ENCODE data around the gene PKM.

Gene PKM

GRCh38 chr15:72153269-72154000, 77.6 kb downstream of the PKM start:
- no peak for DNase-seq (ENCODE audit: low read depth)
- TF ChIP-seq CTCF (conservative IDR thresholded peaks at IDR 0.05; ENCODE audit: low read depth, low read length) = no peak

More at GRCh38 chr15:72153269-72154000, 77.6 kb downstream of the PKM start:
- H3K4me3 ChIP-seq (ENCODE audit: low read depth, low read length) = no peak overlapping the region
